ENCODE results near the gene KIZ. TPM values are rescaled to one million over a fixed set of nuclear protein-coding genes. Genes with fewer than 3 reads are reported as not detected.

KIZ gene
- total RNA-seq, 4 donors from 2014 or later = 31.3 to 79.4 (median 50.8) TPM

- H3K27me3 ChIP-seq = no peaks in the 10 kb centered on the region
- TF ChIP-seq, protein P1, sequence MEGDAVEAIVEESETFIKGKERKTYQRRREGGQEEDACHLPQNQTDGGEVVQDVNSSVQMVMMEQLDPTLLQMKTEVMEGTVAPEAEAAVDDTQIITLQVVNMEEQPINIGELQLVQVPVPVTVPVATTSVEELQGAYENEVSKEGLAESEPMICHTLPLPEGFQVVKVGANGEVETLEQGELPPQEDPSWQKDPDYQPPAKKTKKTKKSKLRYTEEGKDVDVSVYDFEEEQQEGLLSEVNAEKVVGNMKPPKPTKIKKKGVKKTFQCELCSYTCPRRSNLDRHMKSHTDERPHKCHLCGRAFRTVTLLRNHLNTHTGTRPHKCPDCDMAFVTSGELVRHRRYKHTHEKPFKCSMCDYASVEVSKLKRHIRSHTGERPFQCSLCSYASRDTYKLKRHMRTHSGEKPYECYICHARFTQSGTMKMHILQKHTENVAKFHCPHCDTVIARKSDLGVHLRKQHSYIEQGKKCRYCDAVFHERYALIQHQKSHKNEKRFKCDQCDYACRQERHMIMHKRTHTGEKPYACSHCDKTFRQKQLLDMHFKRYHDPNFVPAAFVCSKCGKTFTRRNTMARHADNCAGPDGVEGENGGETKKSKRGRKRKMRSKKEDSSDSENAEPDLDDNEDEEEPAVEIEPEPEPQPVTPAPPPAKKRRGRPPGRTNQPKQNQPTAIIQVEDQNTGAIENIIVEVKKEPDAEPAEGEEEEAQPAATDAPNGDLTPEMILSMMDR (IDR thresholded peaks at IDR 0.05) = no peak
- no peak for TF ChIP-seq POLR2A (IDR thresholded peaks at IDR 0.05)
- no peak for DNase-seq
- no peak overlapping the region for H3K27ac ChIP-seq
- no peak overlapping the region for H3K4me3 ChIP-seq
- peaks cover 0 to 13% (median 0%) of the 10 kb centered on the region in 3 donors for H3K36me3 ChIP-seq
- H3K9me3 ChIP-seq = no peaks in the 10 kb centered on the region
- H3K4me1 ChIP-seq = no peaks in the 10 kb centered on the region
Measured at GRCh38 chr20:21141825-21142224, 15.9 kb downstream of the KIZ start.

- DNase-seq = no peak
- no peaks in the 10 kb centered on the region for H3K4me1 ChIP-seq
- TF ChIP-seq POLR2A (IDR thresholded peaks at IDR 0.05) = no peak
- TF ChIP-seq, protein P1 (IDR thresholded peaks at IDR 0.05) = no peak
Measured at GRCh38 chr20:21143194-21143890, 17.5 kb downstream of the KIZ start.

GRCh38 chr20:21145424-21145823, 19.5 kb downstream of the KIZ start:
- no peaks in the 10 kb centered on the region for H3K9me3 ChIP-seq

More at GRCh38 chr20:21143194-21143890, 17.5 kb downstream of the KIZ start:
- Histone ChIP-seq H3K27me3 (no peaks in the 10 kb centered on the region), H3K27ac (no peak overlapping the region), H3K36me3 (peaks cover 0 to 8% (median 0%) of the 10 kb centered on the region in 3 donors), H3K9me3 (no peaks in the 10 kb centered on the region), H3K4me3 (no peak overlapping the region)

DNA sequence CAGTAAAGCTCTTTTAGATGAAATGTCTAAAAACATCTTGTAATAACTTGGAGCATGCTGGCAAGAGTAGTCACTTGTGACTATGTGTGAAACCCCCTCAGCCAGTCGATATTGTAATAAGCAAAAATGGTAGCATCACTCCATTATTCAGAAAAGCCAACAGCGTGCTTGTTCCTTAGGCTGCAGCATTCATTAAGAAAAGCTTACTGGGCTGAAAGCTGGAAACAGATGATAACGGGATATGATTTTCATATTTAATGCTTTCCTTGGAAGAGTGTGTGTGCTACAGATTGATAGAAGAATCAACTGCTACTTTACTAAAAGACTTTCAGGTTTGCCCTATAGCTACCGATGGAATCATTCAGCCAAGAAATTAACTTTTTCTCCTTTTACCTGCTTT, 20.3 kb downstream of the KIZ start:
- no peaks in the 10 kb centered on the region for H3K4me1 ChIP-seq
- no peak for TF ChIP-seq POLR2A (IDR thresholded peaks at IDR 0.05)
- TF ChIP-seq, protein P1 (IDR thresholded peaks at IDR 0.05) = no peak
- H3K27ac ChIP-seq = no peak overlapping the region

More at GRCh38 chr20:21145424-21145823, 19.5 kb downstream of the KIZ start:
- DNase-seq = no peak
- Histone ChIP-seq H3K4me1 (no peaks in the 10 kb centered on the region), H3K4me3 (no peak overlapping the region), H3K36me3 (peaks cover 0 to under 1% (median 0%) of the 10 kb centered on the region in 3 donors), H3K27me3 (no peaks in the 10 kb centered on the region), H3K27ac (no peak overlapping the region)
- TF ChIP-seq, protein P1 (IDR thresholded peaks at IDR 0.05) = no peak
- no peak for TF ChIP-seq POLR2A (IDR thresholded peaks at IDR 0.05)

DNA sequence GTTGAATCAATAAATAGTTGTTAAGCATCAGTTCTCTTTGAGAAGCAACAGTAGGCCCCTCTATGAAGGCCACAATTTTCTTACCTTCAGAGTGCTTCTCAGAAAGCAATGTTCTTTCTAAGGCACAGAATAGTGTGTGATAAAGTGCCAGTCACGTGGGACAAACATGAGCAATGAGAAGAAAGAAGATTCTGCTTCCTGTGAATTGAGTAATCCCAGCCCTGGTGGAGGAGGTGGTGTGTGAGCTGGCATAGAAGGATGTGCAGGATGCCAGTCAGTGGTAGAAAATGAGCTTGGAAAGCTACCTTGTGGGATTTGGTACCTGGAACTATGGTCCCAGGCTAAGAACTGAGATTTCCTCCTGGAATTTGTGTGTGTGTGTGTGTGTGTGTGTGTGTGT, 21.7 kb downstream of the KIZ start:
- no peaks in the 10 kb centered on the region for H3K36me3 ChIP-seq
- no peaks in the 10 kb centered on the region for H3K4me1 ChIP-seq
- H3K4me3 ChIP-seq = no peak overlapping the region
- H3K27me3 ChIP-seq = no peaks in the 10 kb centered on the region
- H3K27ac ChIP-seq = no peak overlapping the region
- TF ChIP-seq, protein P1 (IDR thresholded peaks at IDR 0.05) = no peak
- TF ChIP-seq POLR2A (IDR thresholded peaks at IDR 0.05) = no peak
- no peak for DNase-seq
- H3K9me3 ChIP-seq = no peaks in the 10 kb centered on the region

More for the DNA sequence above, 20.3 kb downstream of the KIZ start:
- no peaks in the 10 kb centered on the region for H3K9me3 ChIP-seq
- no peaks in the 10 kb centered on the region for H3K36me3 ChIP-seq
- H3K27me3 ChIP-seq = no peaks in the 10 kb centered on the region
- no peak overlapping the region for H3K4me3 ChIP-seq
- no peak for DNase-seq
